Panc1 (cell line): ENCODE measurements around the gene PKD1L1. TPM values are rescaled to one million over a fixed set of nuclear protein-coding genes. Genes with fewer than 3 reads are reported as not detected.

Experiments
- ATAC-seq: fragments of 200-7000 bp; cut with Tn5 transposase; 2 replicates; pipeline ENCODE4 v1.9.1; 2020; ENCODE audit warnings: mild to moderate bottlenecking, moderate library complexity
- BruUV-seq: library from RNA; stranded (reverse); fragments of 400-500 nt; replicated peaks from 2 replicates; lab custom pipeline; 2021; lab: Mats Ljungman, UMichigan
- CTCF ChIA-PET: fragments of 300-600 bp; sonication (Branson Sonifier 250); formaldehyde crosslinking; loops from one replicate; lab custom pipeline; 2022; ENCODE audit warnings: antibody characterized with exemption; lab: Charles Lee
- POLR2A ChIA-PET: fragments of 300-600 bp; sonication (Branson Sonifier 250); formaldehyde crosslinking; loops from one replicate; lab custom pipeline; 2022; ENCODE audit warnings: antibody characterized with exemption; lab: Charles Lee
- DNase-seq: peaks from one replicate; pipeline ENCODE4 v3.0.0-alpha.2; 2010; ENCODE audit warnings: low read depth, low spot score
- H3K27ac ChIP-seq: 2 replicates; pipeline ENCODE4 v1.5.1; 2011; ENCODE audit warnings: mild to moderate bottlenecking, low read length, inconsistent platforms
- H3K27me3 ChIP-seq: fragments of 200-500 bp; sonication (Bioruptor generic); 2 replicates; pipeline ENCODE4 v1.6.0; 2014; ENCODE audit warnings: low read length, inconsistent platforms; ENCODE audit not compliant: control insufficient read depth, insufficient read depth
- H3K36me3 ChIP-seq: fragments of 200-500 bp; sonication (Bioruptor generic); 2 replicates; pipeline ENCODE4 v1.5.1; 2014; ENCODE audit warnings: inconsistent platforms, mild to moderate bottlenecking, low read length, moderate library complexity; ENCODE audit not compliant: control insufficient read depth, insufficient read depth
- H3K4me1 ChIP-seq: 2 replicates; pipeline ENCODE4 v1.5.1; 2011; ENCODE audit warnings: inconsistent platforms, mild to moderate bottlenecking, low read length, moderate library complexity; ENCODE audit not compliant: control insufficient read depth, insufficient read depth
- H3K4me3 ChIP-seq, 2 experiments: 2 replicates each; pipeline ENCODE4 v1.5.1; 2011 to 2012; ENCODE audit warnings: low read depth in 2 of 2, low read length in 2 of 2, mild to moderate bottlenecking in 2 of 2, inconsistent platforms in 1 of 2, moderate library complexity in 1 of 2
- H3K9me3 ChIP-seq: fragments of 200-500 bp; sonication (Bioruptor generic); 2 replicates; pipeline ENCODE4 v1.5.1; 2014; ENCODE audit warnings: low read depth, mild to moderate bottlenecking, inconsistent platforms, low read length, moderate library complexity; ENCODE audit not compliant: control insufficient read depth, insufficient read depth
- CTCF ChIP-seq: fragments of 450-650 bp; IDR thresholded peaks from 2 replicates; pipeline ENCODE4 v1.5.1; 2017; ENCODE audit warnings: mild to moderate bottlenecking
- POLR2AphosphoS5 ChIP-seq: IDR thresholded peaks from 2 replicates; pipeline ENCODE4 v1.6.1; 2012; ENCODE audit warnings: mild to moderate bottlenecking, low read depth, low read length, moderate library complexity
- SIN3A ChIP-seq: IDR thresholded peaks from 2 replicates; pipeline ENCODE4 v1.6.1; 2012; ENCODE audit warnings: low read depth, mild to moderate bottlenecking, low read length, moderate library complexity, borderline replicate concordance; ENCODE audit not compliant: insufficient read depth
- TCF7L2 ChIP-seq: IDR thresholded peaks from 2 replicates; pipeline ENCODE4 v1.6.1; 2011; ENCODE audit warnings: mild to moderate bottlenecking, low read depth, low read length, inconsistent platforms
- in situ Hi-C: cut with HindIII; loops from 2 replicates; pipeline ENCODE4 v1.10.0; 2016; ENCODE audit warnings: low sequenced_read_pairs, low pct_unique_long_range_greater_than_20kb
- intact Hi-C: fragments of 100-400 bp; cut with micrococcal nuclease; formaldehyde crosslinking; loops from one replicate; pipeline ENCODE4 v1.10.0; 2022; ENCODE audit not compliant: unreplicated experiment
- total RNA-seq: library from RNA; stranded (reverse); gene quantifications from one replicate; pipeline ENCODE4 v1.2.1, GENCODE V29; 2021; ENCODE audit not compliant: unreplicated experiment
- TF ChIP-seq, protein P1 (sequence below), 2 experiments: IDR thresholded peaks; 2 replicates each; pipeline ENCODE4 v1.6.1; 2011 to 2012; ENCODE audit warnings: low read depth in 2 of 2, control low read depth in 1 of 2, low read length in 1 of 2, mild to moderate bottlenecking in 1 of 2, moderate library complexity in 1 of 2; ENCODE audit not compliant: insufficient read depth in 1 of 2

The PKD1L1 gene
- total RNA-seq, 1 experiment from 2014 or later = 2.2 TPM

DNA sequence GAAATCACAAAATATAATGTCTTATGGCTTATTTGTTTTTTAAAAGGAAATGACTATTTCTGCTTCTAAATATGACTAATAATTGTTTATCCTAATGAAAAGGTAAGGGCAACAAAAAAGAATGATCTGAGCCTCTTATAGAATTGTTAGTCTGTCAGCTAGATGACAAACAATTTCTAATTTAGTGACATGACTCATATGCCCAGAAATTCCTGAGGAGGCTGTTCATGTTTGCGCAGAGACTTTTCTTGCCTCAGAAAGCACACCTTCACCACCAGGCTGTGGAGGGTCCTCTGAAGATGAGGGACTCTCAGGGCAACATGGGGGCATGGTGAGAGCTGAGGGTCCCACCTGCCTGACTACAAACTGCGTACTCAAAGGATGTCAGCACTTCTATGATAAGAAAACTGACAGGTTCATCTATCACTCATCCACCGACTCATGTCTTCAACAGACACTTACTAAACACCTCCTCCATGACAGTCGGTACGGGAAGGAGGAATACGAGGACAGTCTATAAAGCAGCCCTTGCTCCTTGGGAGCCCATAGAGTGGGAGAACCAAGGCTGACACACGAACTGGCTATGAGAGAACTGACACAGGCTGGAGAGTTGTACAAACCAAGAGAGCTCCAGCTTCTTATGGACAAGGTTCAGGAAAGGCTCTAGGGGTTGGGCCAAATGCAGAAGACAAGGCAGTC lies 102.0 kb downstream of the PKD1L1 start:
- ATAC-seq = peak; percentile 90
- peak; percentile 94 for DNase-seq
- ChIA-PET CTCF (interaction anchor here (0.7 kb wide), 1 partner anchor 92 kb away, joined by 3 read pairs; no protein-coding TSS in a partner anchor), POLR2A (no interaction called here)
- Histone ChIP-seq H3K27me3 (no peaks in the 10 kb centered on the region), H3K27ac (peak overlapping the region; percentile 70), H3K36me3 (no peaks in the 10 kb centered on the region), H3K4me1 (peaks cover 26% of the 10 kb centered on the region), H3K4me3 (no peak overlapping the region), H3K9me3 (peaks cover 6% of the 10 kb centered on the region; the same call in 1 of the 2 replicates)
- no peak for TF ChIP-seq SIN3A
- in situ Hi-C loops = no loop called here
- BruUV-seq = no TSS peak
- intact Hi-C loops = no loop called here

DNA sequence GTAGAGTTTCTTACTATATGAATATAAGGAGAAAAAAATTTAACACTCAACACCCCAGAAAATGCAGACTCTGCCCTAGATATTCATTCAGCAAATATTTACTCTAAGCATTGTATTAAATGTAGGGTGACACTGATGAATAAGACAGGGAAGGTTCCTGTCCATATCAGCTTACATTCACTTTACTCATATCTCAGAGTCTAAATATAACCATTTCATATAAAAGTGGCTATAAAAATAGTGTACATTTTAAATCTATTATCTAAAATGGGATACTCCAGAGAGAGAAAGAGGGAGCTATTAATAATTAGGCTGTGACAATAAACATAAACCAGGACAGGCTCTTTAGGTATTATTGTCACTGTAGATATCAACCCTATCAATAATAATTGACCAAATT lies 104.0 kb downstream of the PKD1L1 start:
- TF ChIP-seq TCF7L2 = no peak
- TF ChIP-seq, protein P1, sequence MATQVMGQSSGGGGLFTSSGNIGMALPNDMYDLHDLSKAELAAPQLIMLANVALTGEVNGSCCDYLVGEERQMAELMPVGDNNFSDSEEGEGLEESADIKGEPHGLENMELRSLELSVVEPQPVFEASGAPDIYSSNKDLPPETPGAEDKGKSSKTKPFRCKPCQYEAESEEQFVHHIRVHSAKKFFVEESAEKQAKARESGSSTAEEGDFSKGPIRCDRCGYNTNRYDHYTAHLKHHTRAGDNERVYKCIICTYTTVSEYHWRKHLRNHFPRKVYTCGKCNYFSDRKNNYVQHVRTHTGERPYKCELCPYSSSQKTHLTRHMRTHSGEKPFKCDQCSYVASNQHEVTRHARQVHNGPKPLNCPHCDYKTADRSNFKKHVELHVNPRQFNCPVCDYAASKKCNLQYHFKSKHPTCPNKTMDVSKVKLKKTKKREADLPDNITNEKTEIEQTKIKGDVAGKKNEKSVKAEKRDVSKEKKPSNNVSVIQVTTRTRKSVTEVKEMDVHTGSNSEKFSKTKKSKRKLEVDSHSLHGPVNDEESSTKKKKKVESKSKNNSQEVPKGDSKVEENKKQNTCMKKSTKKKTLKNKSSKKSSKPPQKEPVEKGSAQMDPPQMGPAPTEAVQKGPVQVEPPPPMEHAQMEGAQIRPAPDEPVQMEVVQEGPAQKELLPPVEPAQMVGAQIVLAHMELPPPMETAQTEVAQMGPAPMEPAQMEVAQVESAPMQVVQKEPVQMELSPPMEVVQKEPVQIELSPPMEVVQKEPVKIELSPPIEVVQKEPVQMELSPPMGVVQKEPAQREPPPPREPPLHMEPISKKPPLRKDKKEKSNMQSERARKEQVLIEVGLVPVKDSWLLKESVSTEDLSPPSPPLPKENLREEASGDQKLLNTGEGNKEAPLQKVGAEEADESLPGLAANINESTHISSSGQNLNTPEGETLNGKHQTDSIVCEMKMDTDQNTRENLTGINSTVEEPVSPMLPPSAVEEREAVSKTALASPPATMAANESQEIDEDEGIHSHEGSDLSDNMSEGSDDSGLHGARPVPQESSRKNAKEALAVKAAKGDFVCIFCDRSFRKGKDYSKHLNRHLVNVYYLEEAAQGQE (IDR thresholded peaks at IDR 0.05; ENCODE audit: insufficient read depth in 1 of 2, low read depth in 2 of 2, low read length in 1 of 2) = no peak
- TF ChIP-seq SIN3A = no peak
- TF ChIP-seq CTCF = no peak
- TF ChIP-seq POLR2AphosphoS5 = no peak
- ChIA-PET POLR2A (interaction anchor here (0.5 kb wide), 2 partner anchors 12 to 36 kb away, joined by 7 read pairs; no protein-coding TSS in a partner anchor), CTCF (no interaction called here)
- BruUV-seq = no TSS peak
- peak overlapping the region; percentile 70; the same call in 1 of the 2 replicates for H3K27ac ChIP-seq
- H3K9me3 ChIP-seq = peaks cover 6% of the 10 kb centered on the region; the same call in 1 of the 2 replicates
- peaks cover 26% of the 10 kb centered on the region for H3K4me1 ChIP-seq
- no peak overlapping the region for H3K4me3 ChIP-seq
- in situ Hi-C loops (no loop called here), intact Hi-C loops (no loop called here)
- no peaks in the 10 kb centered on the region for H3K27me3 ChIP-seq
- H3K36me3 ChIP-seq = no peaks in the 10 kb centered on the region
- no peak for ATAC-seq
- DNase-seq = no peak

GRCh38 chr7:47843291-47843690 lies 105.0 kb downstream of the PKD1L1 start:
- H3K27ac ChIP-seq = peak overlapping the region; percentile 70; the same call in 1 of the 2 replicates
- CTCF ChIA-PET = no interaction called here
- no peaks in the 10 kb centered on the region for H3K36me3 ChIP-seq
- ATAC-seq = no peak
- H3K27me3 ChIP-seq = no peaks in the 10 kb centered on the region
- peaks cover 26% of the 10 kb centered on the region for H3K4me1 ChIP-seq
- intact Hi-C loops (no loop called here), in situ Hi-C loops (no loop called here)
- POLR2A ChIA-PET = no interaction called here
- no TSS peak for BruUV-seq
- TF ChIP-seq, protein P1 (IDR thresholded peaks at IDR 0.05; ENCODE audit: insufficient read depth in 1 of 2, low read depth in 2 of 2, low read length in 1 of 2) = no peak
- no peak for TF ChIP-seq SIN3A
- TF ChIP-seq POLR2AphosphoS5 = no peak
- TF ChIP-seq TCF7L2 = no peak
- TF ChIP-seq CTCF = no peak
- DNase-seq = no peak
- H3K4me3 ChIP-seq = no peak overlapping the region
- peaks cover 6% of the 10 kb centered on the region; the same call in 1 of the 2 replicates for H3K9me3 ChIP-seq
